Measurements from ENCODE around the gene FLNB.

GRCh38 chr3:58109752-58110151 is 101.5 kb downstream of the FLNB start:
- TF ChIP-seq CTCF (IDR thresholded peaks at IDR 0.05; ENCODE audit: low read length) (no peak), EZH2 (optimal IDR thresholded peaks at IDR 0.05; ENCODE audit: low read depth, low read length) (no peak)
